DOHH2 (cell line): Measurements from ENCODE around the gene OR52E6.

ENCODE experiments used
- EZH2phosphoT487 ChIP-seq: fragments of 200-600 bp; sonication (generic); IDR thresholded peaks from 2 replicates; pipeline ENCODE4 v1.6.1; 2017; ENCODE audit warnings: borderline replicate concordance, mild to moderate bottlenecking, antibody characterized with exemption, low read length, moderate library complexity, mixed read lengths
- TF ChIP-seq, protein P1 (sequence below): fragments of 200-600 bp; sonication (generic); IDR thresholded peaks from one replicate; pipeline ENCODE4 v1.5.1; 2014; ENCODE audit warnings: antibody characterized with exemption, mild to moderate bottlenecking, low read depth, low read length; ENCODE audit not compliant: poor library complexity, severe bottlenecking

DNA sequence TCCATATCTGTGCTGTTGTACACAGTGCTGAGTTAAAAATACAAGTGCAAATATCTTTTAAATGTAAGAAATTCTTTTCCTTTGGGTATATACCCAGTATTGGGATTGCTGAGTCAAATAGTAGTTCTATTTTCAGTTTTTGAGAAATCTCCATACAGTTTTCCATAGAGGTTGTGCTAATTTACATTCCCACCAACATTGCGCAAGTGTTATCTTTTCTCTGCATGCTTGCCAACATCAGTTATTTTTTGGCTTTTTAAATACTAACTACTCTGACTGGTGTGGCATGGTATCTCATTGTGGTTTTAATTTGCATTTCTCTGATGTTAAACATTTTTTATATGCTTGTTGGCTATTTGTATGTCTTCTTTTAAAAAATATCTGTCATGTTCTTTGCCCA, 9.3 kb upstream of the OR52E6 start:
- TF ChIP-seq, protein P1, sequence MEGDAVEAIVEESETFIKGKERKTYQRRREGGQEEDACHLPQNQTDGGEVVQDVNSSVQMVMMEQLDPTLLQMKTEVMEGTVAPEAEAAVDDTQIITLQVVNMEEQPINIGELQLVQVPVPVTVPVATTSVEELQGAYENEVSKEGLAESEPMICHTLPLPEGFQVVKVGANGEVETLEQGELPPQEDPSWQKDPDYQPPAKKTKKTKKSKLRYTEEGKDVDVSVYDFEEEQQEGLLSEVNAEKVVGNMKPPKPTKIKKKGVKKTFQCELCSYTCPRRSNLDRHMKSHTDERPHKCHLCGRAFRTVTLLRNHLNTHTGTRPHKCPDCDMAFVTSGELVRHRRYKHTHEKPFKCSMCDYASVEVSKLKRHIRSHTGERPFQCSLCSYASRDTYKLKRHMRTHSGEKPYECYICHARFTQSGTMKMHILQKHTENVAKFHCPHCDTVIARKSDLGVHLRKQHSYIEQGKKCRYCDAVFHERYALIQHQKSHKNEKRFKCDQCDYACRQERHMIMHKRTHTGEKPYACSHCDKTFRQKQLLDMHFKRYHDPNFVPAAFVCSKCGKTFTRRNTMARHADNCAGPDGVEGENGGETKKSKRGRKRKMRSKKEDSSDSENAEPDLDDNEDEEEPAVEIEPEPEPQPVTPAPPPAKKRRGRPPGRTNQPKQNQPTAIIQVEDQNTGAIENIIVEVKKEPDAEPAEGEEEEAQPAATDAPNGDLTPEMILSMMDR = no peak
- no peak for TF ChIP-seq EZH2phosphoT487
